Ovary (tissue), 3 donors: Measurements from ENCODE around the gene CHTOP.

Experiments
- CTCF ChIP-seq, 3 donors: fragments of 450-650 bp in 2 of 3; fragments of 200-600 bp in 1 of 3; IDR thresholded peaks; one replicate each; pipeline versions ENCODE4 v1.5.1 to v1.8.0; 2016 to 2022; ENCODE audit warnings: antibody characterized with exemption in 3 of 3, mild to moderate bottlenecking in 1 of 3
- EP300 ChIP-seq: sonication (generic); formaldehyde crosslinking; IDR thresholded peaks from one replicate; pipeline ENCODE4 v1.6.1; 2017; ENCODE audit warnings: antibody characterized with exemption
- POLR2A ChIP-seq: fragments of 450-650 bp; IDR thresholded peaks from one replicate; pipeline ENCODE4 v1.6.1; 2017; ENCODE audit warnings: antibody characterized with exemption, mild to moderate bottlenecking, moderate library complexity
- donor health status: DM: no; HTN: no; CAD: no.

- TF ChIP-seq POLR2A (no peak), CTCF (IDR thresholded peaks at IDR 0.05) (no peak), EP300 (no peak)
These were observed 27.3 kb downstream of the CHTOP start for GRCh38 chr1:153661111-153661708.
